ENCODE results near the gene SYPL1. TPM values are rescaled to one million over a fixed set of nuclear protein-coding genes. Genes with fewer than 3 reads are reported as not detected.
"Not testable (repeated sequence)": the region's sequence is repeated elsewhere in the genome, so short reads cannot be mapped to it uniquely, and the experiment has no call there.

Gene SYPL1
- total RNA-seq (2014; rRNA removed; shearing (Covaris generic); ENCODE audit: low replicate concordance), result 35.2 and 35.6 TPM in 2 replicates

DNA sequence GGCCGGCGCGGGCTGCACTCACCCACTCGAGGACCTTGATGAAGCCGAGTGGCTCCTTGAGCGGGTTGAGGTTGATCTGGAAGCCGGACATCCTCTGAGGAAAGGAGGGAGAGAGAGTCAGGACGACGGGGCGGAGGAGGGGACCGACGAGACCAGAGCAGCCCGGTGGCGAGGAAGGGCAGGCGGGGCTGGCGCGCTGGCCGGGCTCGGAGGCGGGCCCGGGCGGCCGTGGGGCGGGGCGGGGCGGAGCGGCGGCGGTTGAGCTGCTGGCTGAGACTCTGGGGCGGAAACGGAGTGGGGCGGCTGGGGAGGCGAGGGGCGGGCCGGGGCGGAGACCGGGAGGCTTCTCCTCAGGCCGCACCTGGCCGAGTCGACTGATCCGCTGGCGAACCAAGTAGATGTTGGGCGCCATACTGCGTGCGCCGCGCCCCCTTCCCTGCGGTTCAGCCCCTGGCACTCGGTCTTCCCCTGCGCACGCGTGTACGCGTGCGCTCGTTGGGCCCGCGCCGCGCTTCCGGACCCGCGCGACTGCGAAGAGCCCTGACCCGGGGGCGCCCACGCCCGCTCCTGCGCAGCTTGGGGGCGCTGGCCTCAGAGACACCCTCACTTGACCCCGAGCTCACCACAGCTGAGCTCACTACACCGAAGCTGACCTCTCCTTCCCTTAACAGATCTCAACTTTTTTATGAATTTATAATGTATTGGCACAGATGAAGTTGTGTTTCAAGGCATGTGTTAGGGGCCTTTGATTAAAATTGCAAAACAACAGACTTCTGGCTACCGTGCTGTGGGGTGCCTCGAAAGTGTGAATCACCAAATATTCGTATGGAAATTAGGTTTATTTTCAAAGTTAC lies at the start of gene SYPL1:
Gene SYPL1 (minus strand): TSS at position 195 of the 854 bp plus-strand sequence. CDS start 104 bp downstream, at position 91.
- peak; percentile 87 for DNase-seq (ENCODE audit: low read depth)
- in situ Hi-C loops (cut with HindIII; ENCODE audit: low pct_unique_long_range_greater_than_20kb, low sequenced_read_pairs), result no loop called here

DNA sequence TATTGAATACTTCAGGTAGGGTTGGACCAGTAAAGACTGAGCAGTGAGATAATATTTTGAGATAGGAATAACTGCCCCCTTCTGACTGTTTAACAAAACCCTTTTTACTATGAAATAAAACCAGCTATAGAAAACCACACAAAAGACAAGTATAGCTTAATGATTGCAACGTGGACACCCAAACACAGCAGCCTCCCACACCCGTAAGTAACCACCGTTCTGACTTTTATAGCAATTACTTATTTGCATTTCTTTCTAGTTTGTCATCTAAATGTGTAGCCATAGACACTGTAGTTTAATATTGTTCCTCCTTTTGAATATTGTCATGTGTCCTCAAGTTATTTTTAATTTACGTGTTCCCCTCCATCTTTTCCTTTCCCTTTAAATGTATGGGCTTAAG lies 42.9 kb upstream of the SYPL1 start:
- DNase-seq (ENCODE audit: low read depth), result no peak
- in situ Hi-C loops (cut with HindIII; ENCODE audit: low pct_unique_long_range_greater_than_20kb, low sequenced_read_pairs), result no loop called here

DNA sequence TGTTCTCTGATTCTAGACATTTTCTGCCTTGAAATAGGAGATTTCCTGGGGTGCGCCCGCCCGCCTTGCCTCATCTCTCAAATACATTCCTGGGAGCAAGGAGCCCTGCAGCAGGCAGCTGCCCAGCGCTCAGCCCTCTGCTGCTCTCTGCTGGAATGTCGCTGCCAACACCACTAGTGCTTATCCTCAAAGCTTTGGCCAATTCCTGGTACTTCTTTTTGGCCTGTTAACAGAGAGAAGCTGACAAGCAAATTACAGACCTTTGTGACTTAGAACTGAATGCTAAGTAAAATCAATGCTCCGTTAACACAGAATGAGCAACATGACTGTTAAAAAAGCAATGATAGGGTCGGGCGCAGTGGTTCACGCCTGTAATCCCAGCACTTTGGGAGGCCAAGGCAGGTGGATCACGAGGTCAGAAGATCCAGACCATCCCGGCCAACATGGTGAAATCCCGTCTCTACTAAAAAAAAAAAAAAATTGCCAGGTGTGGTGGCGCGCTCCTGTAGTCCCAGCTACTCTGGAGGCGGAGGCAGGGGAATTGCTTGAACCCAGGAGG lies 41.9 kb upstream of the SYPL1 start:
- peak; percentile 39 for DNase-seq (ENCODE audit: low read depth)
- in situ Hi-C loops (cut with HindIII; ENCODE audit: low pct_unique_long_range_greater_than_20kb, low sequenced_read_pairs), result no loop called here

DNA sequence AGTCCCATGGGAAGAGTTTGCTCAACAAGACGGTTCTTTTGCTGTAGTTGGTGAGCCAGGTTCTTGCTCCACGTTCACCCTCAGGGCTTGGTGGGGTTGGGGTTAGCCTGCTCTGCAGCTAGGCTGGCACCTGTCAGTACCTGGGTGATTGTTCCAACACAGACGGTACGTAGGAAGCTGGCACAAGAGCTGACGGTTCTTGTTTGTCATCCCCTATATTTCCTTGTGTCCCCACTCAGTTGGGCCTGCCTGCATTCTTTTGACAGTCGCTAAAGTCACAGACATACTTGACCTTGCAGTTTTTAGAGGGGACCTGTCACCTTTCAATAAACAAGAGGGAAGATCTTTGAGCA lies 40.2 kb upstream of the SYPL1 start:
- DNase-seq (ENCODE audit: low read depth), result no peak
- in situ Hi-C loops (cut with HindIII; ENCODE audit: low pct_unique_long_range_greater_than_20kb, low sequenced_read_pairs), result no loop called here

DNA sequence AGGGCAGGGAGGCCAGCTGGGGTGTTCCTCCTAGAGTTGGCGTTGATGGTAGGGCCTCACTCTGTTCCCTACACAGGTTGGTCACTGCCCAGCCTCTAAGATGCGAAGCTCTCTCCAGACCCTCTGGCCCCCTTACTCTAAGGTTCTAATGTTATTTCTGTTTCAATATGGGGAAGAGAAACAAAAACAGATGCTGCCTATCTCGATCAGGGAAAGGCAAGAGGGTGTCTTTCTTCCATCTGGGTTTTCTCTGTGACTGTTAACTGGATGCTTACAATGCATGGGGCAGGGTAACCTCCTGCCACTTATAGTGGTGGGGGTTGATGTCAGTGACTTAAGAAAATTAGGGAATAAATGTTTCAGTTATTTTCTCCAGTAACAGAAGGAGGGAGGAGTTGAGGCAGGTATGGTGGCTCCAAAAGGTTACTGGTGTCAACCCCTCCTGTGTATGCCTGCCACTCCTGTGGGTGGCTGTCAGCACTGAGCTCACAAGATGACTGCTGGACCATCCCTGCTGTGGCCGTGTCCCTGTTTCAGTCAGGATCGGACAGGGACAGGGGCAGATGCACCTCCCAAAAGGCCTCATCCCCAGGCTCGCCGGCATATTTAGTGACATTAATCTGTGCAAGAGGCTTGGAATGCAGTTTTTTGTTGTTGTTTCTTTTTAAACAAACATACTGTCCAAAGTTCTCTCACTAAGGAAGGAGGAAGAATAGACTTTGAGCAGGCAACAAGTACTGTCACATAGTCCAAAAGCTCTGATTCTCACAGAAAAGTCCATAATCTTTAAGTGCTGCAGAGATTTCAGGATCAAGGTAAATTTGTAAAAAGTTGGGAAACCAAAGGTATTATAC lies 39.6 kb upstream of the SYPL1 start:
- in situ Hi-C loops (cut with HindIII; ENCODE audit: low pct_unique_long_range_greater_than_20kb, low sequenced_read_pairs), result no loop called here
- no peak for DNase-seq (ENCODE audit: low read depth)

DNA sequence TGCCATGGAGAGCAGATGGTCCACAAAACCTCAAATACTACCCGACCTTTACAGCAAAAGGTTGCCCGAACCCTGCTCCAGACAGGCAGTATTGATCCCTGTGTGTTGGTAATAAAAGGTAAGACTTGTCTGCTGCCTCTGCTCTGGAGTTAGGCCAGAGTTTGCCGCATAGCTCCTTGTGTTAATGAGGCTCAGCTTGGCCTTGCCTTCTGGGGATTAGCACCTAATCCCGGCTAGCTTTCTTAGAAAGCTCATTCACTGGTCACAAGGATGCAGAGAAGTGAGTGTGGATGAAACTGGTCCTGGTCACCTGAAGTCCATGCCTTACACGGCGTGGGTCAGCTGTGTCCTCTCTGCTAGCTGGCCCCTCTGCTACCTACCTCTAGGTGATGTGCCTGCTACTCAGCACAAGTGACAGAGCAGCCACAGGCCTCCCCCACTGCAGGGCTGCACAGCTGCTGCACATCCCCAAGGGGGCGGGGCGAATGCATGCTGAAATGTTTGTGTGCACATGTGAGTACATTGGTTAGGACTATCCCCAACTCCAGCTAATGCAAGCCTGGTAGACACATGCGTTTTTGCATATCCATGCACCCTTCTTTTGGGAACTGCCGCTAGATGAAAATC lies 31.7 kb upstream of the SYPL1 start:
- in situ Hi-C loops (cut with HindIII; ENCODE audit: low pct_unique_long_range_greater_than_20kb, low sequenced_read_pairs), result no loop called here

DNA sequence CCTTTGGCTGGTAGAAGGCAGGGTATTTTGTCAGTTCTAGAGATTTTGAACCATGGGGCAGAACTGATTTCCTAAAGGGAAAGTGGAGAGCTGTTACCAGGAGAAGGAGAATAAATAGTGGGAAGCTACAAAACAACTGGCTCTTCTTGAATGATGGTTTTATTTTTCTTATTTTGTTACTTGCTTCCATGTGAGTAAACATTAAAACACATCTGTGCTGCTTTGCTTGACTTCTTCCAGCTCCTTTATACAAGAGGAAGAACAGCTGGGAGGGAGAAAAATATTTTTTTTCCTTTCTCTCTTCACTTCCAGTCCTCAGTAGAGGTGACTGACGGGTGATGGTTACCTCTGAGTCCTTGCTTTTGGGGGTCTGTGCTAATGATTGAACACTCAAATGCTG lies 30.0 kb upstream of the SYPL1 start:
- in situ Hi-C loops (cut with HindIII; ENCODE audit: low pct_unique_long_range_greater_than_20kb, low sequenced_read_pairs), result no loop called here
- DNase-seq (ENCODE audit: low read depth), result no peak

More for the DNA sequence above, 31.7 kb upstream of the SYPL1 start:
- DNase-seq (ENCODE audit: low read depth), result no peak

DNA sequence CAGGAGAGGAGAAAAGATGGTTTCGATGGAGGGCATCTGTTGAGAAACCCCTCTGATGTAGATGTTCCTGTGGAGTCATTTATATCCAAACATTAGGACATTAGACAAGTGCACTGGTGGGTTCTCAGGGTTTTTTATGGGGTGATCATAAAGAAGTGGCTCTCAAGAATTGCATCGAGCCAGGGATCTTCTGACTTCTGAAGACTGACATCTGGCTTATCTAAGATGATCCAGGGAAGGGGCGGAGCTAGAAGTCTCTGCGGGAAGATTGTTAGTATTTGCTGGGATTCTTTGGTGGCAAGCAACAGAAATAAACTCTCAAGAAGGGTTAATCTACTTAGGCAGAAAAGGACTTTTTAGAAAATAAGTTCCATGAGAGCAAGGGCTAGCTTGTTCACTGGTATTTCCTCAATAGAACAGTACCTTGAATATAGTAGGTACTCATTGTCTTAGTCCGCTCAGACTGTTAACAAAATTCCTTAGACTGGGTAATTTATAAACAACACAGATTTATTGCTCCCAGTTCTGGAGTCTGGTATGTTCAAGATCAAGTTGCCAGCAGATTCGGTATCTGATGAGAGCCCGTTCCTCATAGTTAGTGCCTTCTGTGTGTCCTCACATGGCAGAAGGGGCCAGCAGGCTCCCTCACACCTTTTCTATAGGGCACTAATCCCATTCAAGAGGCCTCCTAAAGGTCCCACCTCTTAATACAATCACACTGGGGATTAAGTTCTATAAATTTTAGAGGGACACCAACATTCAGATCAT lies 28.5 kb upstream of the SYPL1 start:
- DNase-seq (ENCODE audit: low read depth), result no peak
- in situ Hi-C loops (cut with HindIII; ENCODE audit: low pct_unique_long_range_greater_than_20kb, low sequenced_read_pairs), result no loop called here

DNA sequence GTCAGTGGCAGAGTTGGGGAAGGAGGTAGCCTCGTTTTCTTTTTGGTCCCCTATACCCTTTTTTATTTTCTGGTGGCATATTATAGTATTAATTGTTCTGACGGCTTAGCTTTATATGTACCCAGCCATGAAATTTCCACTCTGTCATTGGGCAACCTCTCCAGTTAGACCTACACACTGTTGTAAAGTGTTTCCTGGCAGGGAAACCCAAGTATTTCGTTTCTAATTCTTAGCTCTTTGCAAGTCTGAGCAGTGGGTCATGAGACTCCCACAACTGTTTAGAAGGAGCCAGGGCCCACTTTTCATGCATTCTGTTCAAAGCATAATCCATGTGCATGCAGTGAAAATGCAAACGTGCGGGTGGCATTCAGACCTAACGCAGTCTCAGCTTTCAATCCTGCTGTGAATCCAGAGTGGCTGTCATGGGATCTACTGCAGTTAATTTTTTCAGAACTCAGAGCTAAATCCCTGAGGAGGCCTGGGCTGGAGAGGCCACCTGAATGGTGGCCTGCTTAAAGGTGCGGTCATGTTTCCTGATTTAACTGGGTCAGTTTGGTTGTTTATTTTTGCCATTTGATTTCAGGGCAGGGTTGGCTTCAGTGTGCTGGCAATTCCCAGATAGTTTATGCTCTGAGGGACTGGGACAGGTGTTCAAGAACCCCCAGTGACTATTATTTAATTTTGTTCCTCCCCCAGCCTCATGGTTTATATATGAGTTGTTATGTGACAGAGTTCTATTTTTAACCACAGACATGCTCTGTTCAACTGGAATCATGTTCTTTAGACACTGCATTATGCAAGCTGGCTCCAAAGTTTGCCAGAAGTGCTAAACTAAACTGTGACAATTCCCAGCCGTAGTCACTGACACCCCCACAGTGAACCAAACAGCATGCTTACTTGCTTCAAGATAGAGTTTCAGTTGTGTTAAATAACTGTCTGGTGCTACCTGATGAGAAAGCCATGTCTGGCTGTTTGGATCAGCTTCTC lies 27.4 kb upstream of the SYPL1 start:
- in situ Hi-C loops (cut with HindIII; ENCODE audit: low pct_unique_long_range_greater_than_20kb, low sequenced_read_pairs), result no loop called here
- DNase-seq (ENCODE audit: low read depth), result no peak

DNA sequence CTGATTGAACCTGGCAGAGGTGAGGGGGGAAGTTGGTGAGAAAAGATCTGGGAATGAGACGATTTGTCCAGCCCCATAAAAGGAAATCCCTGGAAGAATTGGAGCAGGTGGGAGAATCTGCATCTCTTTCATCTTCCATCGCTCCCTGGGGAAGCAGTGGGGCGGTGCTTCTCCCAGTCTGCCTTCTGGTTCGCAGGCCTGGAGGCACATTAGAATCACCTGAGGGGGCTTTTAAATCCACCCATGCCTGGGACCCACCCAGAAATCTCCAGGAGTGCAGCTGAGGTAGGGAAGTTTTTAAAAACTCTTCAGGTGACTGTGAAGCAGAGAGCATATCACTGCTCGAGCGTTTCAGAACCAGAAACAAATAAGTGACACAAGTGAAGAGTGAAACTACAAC lies 26.7 kb upstream of the SYPL1 start:
- in situ Hi-C loops (cut with HindIII; ENCODE audit: low pct_unique_long_range_greater_than_20kb, low sequenced_read_pairs), result no loop called here
- no peak for DNase-seq (ENCODE audit: low read depth)

DNA sequence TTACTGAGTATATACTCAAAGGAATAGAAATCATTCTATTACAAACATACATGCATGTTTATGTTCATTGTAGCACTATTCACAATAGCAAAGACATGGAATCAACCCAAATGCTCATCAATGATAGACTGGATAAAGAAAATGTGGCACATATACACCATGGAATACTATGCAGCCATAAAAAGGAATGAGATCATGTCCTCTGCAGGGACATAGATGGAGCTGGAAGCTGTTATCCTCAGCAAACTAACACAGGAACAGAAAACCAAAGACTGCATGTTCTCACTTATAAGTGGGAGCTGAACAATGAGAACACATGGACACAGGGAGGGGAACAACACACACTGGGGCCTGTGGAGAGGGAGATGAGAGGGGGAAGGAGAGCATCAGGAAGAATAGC lies 26.1 kb upstream of the SYPL1 start:
- in situ Hi-C loops (cut with HindIII; ENCODE audit: low pct_unique_long_range_greater_than_20kb, low sequenced_read_pairs); DNase-seq (ENCODE audit: low read depth): not testable (repeated sequence)

DNA sequence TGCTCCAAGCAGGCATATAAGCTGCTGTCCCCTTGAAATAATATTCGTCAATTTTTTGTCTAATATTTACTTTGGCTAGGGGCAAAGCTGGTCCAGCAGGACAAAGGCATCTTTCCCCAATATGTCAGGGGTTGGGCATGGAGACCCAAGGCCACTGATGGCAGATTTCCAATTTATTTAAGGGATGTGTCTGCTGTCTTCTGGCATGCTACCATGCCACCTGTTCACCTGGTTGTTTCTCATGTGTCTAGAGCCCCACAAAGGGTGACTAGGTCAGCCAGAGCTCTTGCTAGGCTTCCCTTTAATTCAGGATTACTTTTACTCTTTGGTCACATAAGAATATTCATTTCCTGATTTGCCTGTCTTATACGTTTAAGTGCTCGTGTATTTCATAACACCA lies 22.1 kb upstream of the SYPL1 start:
- no peak for DNase-seq (ENCODE audit: low read depth)
- in situ Hi-C loops (cut with HindIII; ENCODE audit: low pct_unique_long_range_greater_than_20kb, low sequenced_read_pairs), result no loop called here

DNA sequence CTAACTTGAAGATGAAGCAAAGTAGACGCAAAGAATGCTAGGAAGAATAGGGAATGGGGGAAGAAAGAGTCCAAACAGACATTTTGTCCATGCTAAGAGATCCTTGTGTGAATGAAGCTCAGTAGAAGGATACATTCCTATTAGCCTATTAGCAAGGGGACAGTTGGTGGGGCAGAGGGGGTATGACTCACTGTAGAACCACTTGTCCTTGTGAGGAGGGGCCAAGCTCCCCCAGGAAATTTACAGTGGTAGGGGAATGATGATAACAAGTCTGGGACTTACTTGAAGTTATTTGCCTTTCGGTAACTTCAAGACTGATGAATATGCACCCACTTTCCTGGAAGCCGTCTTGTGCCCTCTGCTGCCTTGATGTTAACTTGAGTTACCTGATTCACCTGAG lies 17.2 kb upstream of the SYPL1 start:
- no peak for DNase-seq (ENCODE audit: low read depth)

DNA sequence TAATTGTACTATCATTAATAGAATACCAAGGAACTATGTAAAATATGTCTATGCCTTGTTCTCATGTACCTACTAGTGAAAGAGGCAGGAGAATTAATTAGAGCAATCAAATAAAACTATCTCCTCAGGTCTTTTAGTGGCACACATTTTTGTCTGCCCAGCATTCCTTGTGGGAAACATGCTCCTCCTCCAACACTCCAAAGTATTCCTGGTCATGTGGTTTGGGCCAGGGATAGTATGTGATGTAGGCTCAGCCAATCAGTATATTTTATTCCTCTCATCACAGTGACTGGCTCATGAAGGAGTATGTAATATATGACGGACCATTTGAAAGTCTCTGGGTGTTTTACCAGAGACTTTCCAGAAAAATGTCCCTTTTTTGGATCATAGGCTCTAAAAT lies 16.7 kb upstream of the SYPL1 start:
- no peak for DNase-seq (ENCODE audit: low read depth)
- in situ Hi-C loops (cut with HindIII; ENCODE audit: low pct_unique_long_range_greater_than_20kb, low sequenced_read_pairs), result no loop called here

More for the DNA sequence above, 17.2 kb upstream of the SYPL1 start:
- in situ Hi-C loops (cut with HindIII; ENCODE audit: low pct_unique_long_range_greater_than_20kb, low sequenced_read_pairs), result no loop called here

DNA sequence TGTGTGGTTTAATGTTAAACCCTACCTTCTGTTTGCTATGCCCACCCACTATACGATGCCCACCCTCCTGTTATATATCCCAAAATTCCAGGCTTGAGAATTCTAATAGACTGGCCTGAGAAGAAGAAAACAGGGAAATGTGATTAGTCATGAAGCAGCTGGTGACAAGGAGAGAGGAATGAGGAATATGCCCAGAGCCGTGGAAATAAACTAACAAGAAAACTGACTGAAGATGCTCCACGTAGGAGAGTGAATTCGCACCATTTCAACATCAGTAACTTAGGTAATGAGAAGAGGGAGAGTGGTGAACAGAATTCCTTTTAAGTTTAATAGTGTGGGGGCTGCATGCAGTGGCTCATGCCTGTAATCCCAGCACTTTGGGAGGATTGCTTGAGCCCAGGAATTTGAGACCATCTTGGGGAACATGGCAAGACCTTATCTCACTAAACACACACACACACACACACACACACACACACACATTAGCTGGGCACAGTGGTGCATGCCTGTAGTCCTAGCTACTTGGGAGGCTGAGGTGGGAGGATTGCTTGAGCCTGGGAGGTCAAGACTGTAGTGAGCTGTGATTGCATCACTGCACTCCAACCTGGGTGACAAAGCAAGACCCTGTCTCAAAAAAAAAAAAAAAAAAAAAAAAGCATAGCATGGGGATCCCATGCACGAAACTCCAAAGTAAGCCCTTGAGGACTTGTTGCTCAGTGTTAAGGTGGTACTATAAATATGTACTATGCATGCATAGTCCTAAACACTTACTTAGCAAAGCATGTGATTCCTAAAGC lies 16.1 kb upstream of the SYPL1 start:
- in situ Hi-C loops (cut with HindIII; ENCODE audit: low pct_unique_long_range_greater_than_20kb, low sequenced_read_pairs), result no loop called here

More for the DNA sequence above, 16.1 kb upstream of the SYPL1 start:
- no peak for DNase-seq (ENCODE audit: low read depth)
